HepG2 (cell line): Measurements from ENCODE around the gene UGT1A8. TPM values are rescaled to one million over a fixed set of nuclear protein-coding genes. Genes with fewer than 3 reads are reported as not detected.

Experiments used
- ATAC-seq: fragments of 200-7000 bp; cut with Tn5 transposase; 3 replicates; pipeline ENCODE4 v1.9.1; 2020; ENCODE audit warnings: mild to moderate bottlenecking, moderate library complexity
- BruUV-seq: library from RNA; stranded (reverse); fragments of 400-500 nt; replicated peaks from 2 replicates; lab custom pipeline; 2021; lab: Mats Ljungman, UMichigan
- CTCF ChIA-PET: fragments of 300-600 bp; formaldehyde crosslinking; extraction: SDS; loops from one replicate; lab custom pipeline; 2021; ENCODE audit warnings: low total read pairs, inconsistent platforms, low intra/inter-chr PET ratio; lab: Yijun Ruan, JAX
- POLR2A ChIA-PET: fragments of 350-600 bp; sonication (Branson Sonifier 250); formaldehyde crosslinking; loops from one replicate; lab custom pipeline; 2020; ENCODE audit warnings: antibody characterized with exemption, inconsistent platforms; lab: Yijun Ruan, JAX
- DNase-seq: peaks from one replicate; pipeline ENCODE4 v3.0.0-alpha.2; 2015; ENCODE audit warnings: low spot score
- FAIRE-seq: peaks from 3 replicates; lab custom pipeline; 2011; peaks lifted over from hg19 to GRCh38; lab: Jason Lieb, UNC
- H2AFZ ChIP-seq: one replicate; pipeline ENCODE4 v1.6.1; 2011; ENCODE audit warnings: low read length, inconsistent platforms
- H3K27ac ChIP-seq: fragments of 300-600 bp; 3 replicates; pipeline ENCODE4 v1.8.0; 2011; ENCODE audit warnings: mixed run types, mild to moderate bottlenecking, mixed read lengths, low read length, inconsistent platforms; ENCODE audit not compliant: insufficient read depth; ENCODE audit errors: extremely low read length
- H3K27me3 ChIP-seq, 2 experiments: fragments of 200-600 bp in 1 of 2; 2 replicates in 1 of 2; 3 replicates in 1 of 2; pipeline versions ENCODE4 v1.6.0 to v1.8.0; 2011; ENCODE audit warnings: low read length in 2 of 2, mild to moderate bottlenecking in 2 of 2, moderate library complexity in 2 of 2, inconsistent platforms in 1 of 2; ENCODE audit not compliant: insufficient read depth in 2 of 2, control insufficient read depth in 1 of 2
- H3K36me3 ChIP-seq, 2 experiments: fragments of 200-600 bp in 1 of 2; replicated peaks in 1 of 2; 2 replicates in 1 of 2; 3 replicates in 1 of 2; pipeline versions ENCODE4 v1.5.1 to v1.8.0; 2011; ENCODE audit warnings: low read length in 2 of 2, inconsistent platforms in 1 of 2; ENCODE audit not compliant: insufficient read depth in 2 of 2, control insufficient read depth in 1 of 2
- H3K4me1 ChIP-seq: 2 replicates; pipeline ENCODE4 v1.5.1; 2012; ENCODE audit warnings: low read length, inconsistent platforms; ENCODE audit not compliant: insufficient read depth
- H3K4me2 ChIP-seq: 2 replicates; pipeline ENCODE4 v1.6.0; 2011; ENCODE audit warnings: low read depth, low read length, inconsistent platforms
- H3K4me3 ChIP-seq, 3 experiments: fragments of 200-600 bp in 1 of 3; sonication (generic), shearing (Covaris generic) in 1 of 3; replicated peaks in 1 of 3; 2 replicates each; pipeline ENCODE4 v1.5.1; 2011 to 2016; ENCODE audit warnings: low read length in 3 of 3, inconsistent platforms in 2 of 3, low read depth in 2 of 3, mild to moderate bottlenecking in 2 of 3, control low read depth in 1 of 3, mixed read lengths in 1 of 3; ENCODE audit not compliant: insufficient read depth in 1 of 3
- H3K79me2 ChIP-seq: one replicate; pipeline ENCODE4 v1.6.1; 2011; ENCODE audit warnings: low read length, inconsistent platforms; ENCODE audit not compliant: insufficient read depth
- H3K9ac ChIP-seq: 2 replicates; pipeline ENCODE4 v1.6.0; 2011; ENCODE audit warnings: mild to moderate bottlenecking, low read depth, low read length, inconsistent platforms; ENCODE audit not compliant: insufficient read depth
- H3K9me3 ChIP-seq: 2 replicates; pipeline ENCODE4 v1.5.1; 2012; ENCODE audit warnings: mild to moderate bottlenecking, low read length
- H4K20me1 ChIP-seq: 2 replicates; pipeline ENCODE4 v1.6.0; 2011; ENCODE audit warnings: inconsistent platforms, mild to moderate bottlenecking, low read length, moderate library complexity; ENCODE audit not compliant: insufficient read depth
- CENPT ChIP-seq: sonication (generic); formaldehyde crosslinking; IDR thresholded peaks from 2 replicates; pipeline ENCODE4 v1.8.0; 2022; ENCODE audit warnings: low read depth, mild to moderate bottlenecking, moderate library complexity, missing genetic modification reagents
- GLI4 ChIP-seq: sonication (generic); formaldehyde crosslinking; IDR thresholded peaks from 2 replicates; pipeline ENCODE4 v1.5.1; 2020; ENCODE audit warnings: missing genetic modification reagents, mild to moderate bottlenecking, moderate library complexity, borderline replicate concordance
- SRSF4 ChIP-seq: fragments of 200-400 bp; formaldehyde crosslinking; IDR thresholded peaks from one replicate; pipeline ENCODE4 v1.6.1; 2018; ENCODE audit warnings: mild to moderate bottlenecking, low read depth, low read length, moderate library complexity; ENCODE audit not compliant: poor library complexity, severe bottlenecking
- STAT5B ChIP-seq: sonication (generic); formaldehyde crosslinking; IDR thresholded peaks from 2 replicates; pipeline ENCODE4 v1.4.0; 2020; ENCODE audit warnings: missing genetic modification reagents
- TCF7 ChIP-seq: sonication (generic); IDR thresholded peaks from 2 replicates; pipeline ENCODE4 v1.6.1; 2016; ENCODE audit warnings: antibody characterized with exemption, low read depth
- TIGD3 ChIP-seq: sonication (generic); formaldehyde crosslinking; IDR thresholded peaks from 2 replicates; pipeline ENCODE4 v1.5.1; 2020; ENCODE audit warnings: mild to moderate bottlenecking, missing genetic modification reagents, borderline replicate concordance
- ZMYM3 ChIP-seq: sonication (generic); formaldehyde crosslinking; IDR thresholded peaks from 2 replicates; pipeline ENCODE4 v1.5.1; 2020; ENCODE audit warnings: mild to moderate bottlenecking, missing genetic modification reagents
- ZNF225 ChIP-seq: sonication (generic); formaldehyde crosslinking; IDR thresholded peaks from 2 replicates; pipeline ENCODE4 v1.4.0; 2020; ENCODE audit warnings: mild to moderate bottlenecking, missing genetic modification reagents
- ZNF329 ChIP-seq: sonication (generic); formaldehyde crosslinking; IDR thresholded peaks from 2 replicates; pipeline ENCODE4 v1.9.0; 2021; ENCODE audit warnings: low read depth, mild to moderate bottlenecking, missing genetic modification reagents
- ZNF841 ChIP-seq: sonication (generic); formaldehyde crosslinking; IDR thresholded peaks from 2 replicates; pipeline ENCODE4 v1.8.1; 2023; ENCODE audit warnings: missing genetic modification reagents, borderline replicate concordance
- ZZZ3 ChIP-seq: sonication (generic); formaldehyde crosslinking; IDR thresholded peaks from 2 replicates; pipeline ENCODE4 v1.4.0; 2020; ENCODE audit warnings: missing genetic modification reagents, mild to moderate bottlenecking, borderline replicate concordance
- WGBS: methylation state at CpG from one replicate; pipeline ENCODE4 v1.1.6; 2017; ENCODE audit warnings: low lambda C conversion rate; 5-methylcytosine and 5-hydroxymethylcytosine counted together
- in situ Hi-C: cut with HindIII; loops from 2 replicates; pipeline ENCODE4 v1.10.0; 2017; ENCODE audit warnings: low pct_unique_long_range_greater_than_20kb; ENCODE audit not compliant: extremely low pct_ligation_motif_present
- intact Hi-C: fragments of 100-400 bp; cut with micrococcal nuclease; formaldehyde crosslinking; loops from one replicate; pipeline ENCODE4 v1.10.0; 2022; ENCODE audit not compliant: unreplicated experiment
- polyA plus RNA-seq, 8 experiments: library from polyadenylated mRNA; depleted of rRNA in 3 of 8; stranded (reverse) in 7 of 8; unstranded in 1 of 8; fragments of >200 nt; fragmentation: Illumina TruSeq in 4 of 8; extraction: Trizol in 4 of 8; gene quantifications; 2 replicates each; pipeline versions ENCODE4 v1.2.1 to v1.2.3, GENCODE V29; 2011 to 2016; ENCODE audit warnings: low read depth in 4 of 8, missing spikeins in 1 of 8, mixed read lengths in 1 of 8; ENCODE audit not compliant: insufficient read depth in 1 of 8
- total RNA-seq, 5 experiments: library from RNA; depleted of rRNA; stranded (reverse); fragments of >200 nt; fragmentation: Illumina TruSeq; extraction: Trizol; gene quantifications; 2 replicates each; pipeline ENCODE4 v1.2.3, GENCODE V29; 2016; ENCODE audit warnings: low read depth in 1 of 5
- TF ChIP-seq, protein P1 (sequence below): sonication (generic); formaldehyde crosslinking; IDR thresholded peaks from 2 replicates; pipeline ENCODE4 v1.4.0; 2020; ENCODE audit warnings: mild to moderate bottlenecking, missing genetic modification reagents, borderline replicate concordance
- TF ChIP-seq, protein P2 (sequence below), 2 experiments: sonication (generic) in 1 of 2; formaldehyde crosslinking in 1 of 2; IDR thresholded peaks; 2 replicates each; pipeline versions ENCODE4 v1.4.0 to v1.6.1; 2016 to 2020; ENCODE audit warnings: borderline replicate concordance in 1 of 2, low read depth in 1 of 2, mild to moderate bottlenecking in 1 of 2, missing genetic modification reagents in 1 of 2
- TF ChIP-seq, protein P3 (sequence below): sonication (generic); formaldehyde crosslinking; IDR thresholded peaks from 2 replicates; pipeline ENCODE4 v1.8.0; 2023; ENCODE audit warnings: mild to moderate bottlenecking, missing genetic modification reagents

Gene UGT1A8
- total and polyA plus RNA-seq, 2 of the 13 experiments (the other 11 are each of a cell fraction or from before 2014, with no cell fraction given), result not detected

GRCh38 chr2:233791883-233792329, 174.5 kb downstream of the UGT1A8 start (continued):
- TF ChIP-seq CENPT, result no peak

GRCh38 chr2:233792720-233793119, 175.3 kb downstream of the UGT1A8 start:
- no peaks in the 10 kb centered on the region for H3K36me3 ChIP-seq
- no peak overlapping the region for H3K4me3 ChIP-seq
- H3K27me3 ChIP-seq, result peaks cover 7 to 44% of the 10 kb centered on the region in 2 experiments; a peak in 3 of 5 replicates
- peaks cover 14% of the 10 kb centered on the region; the same call in 1 of the 2 replicates for H3K4me1 ChIP-seq
- no peak overlapping the region for H3K9ac ChIP-seq
- FAIRE-seq (no peak), ATAC-seq (no peak), DNase-seq (no peak)
- no peaks in the 10 kb centered on the region for H3K79me2 ChIP-seq
- H3K9me3 ChIP-seq, result no peaks in the 10 kb centered on the region
- H2AFZ ChIP-seq, result no peak overlapping the region
- POLR2A ChIA-PET, result no interaction called here
- H4K20me1 ChIP-seq, result no peaks in the 10 kb centered on the region
- H3K27ac ChIP-seq, result no peak overlapping the region
- WGBS, result 76% methylated on average over 7 of the region's 7 CpGs
- in situ Hi-C loops, result no loop called here
- CTCF ChIA-PET, result no interaction called here
- no peak overlapping the region for H3K4me2 ChIP-seq
- BruUV-seq, result no TSS peak
- intact Hi-C loops, result no loop called here
- TF ChIP-seq TIGD3 (no peak), ZNF329 (CRISPR knock-in tag) (peak; percentile 98), ZZZ3 (CRISPR knock-in tag) (no peak), GLI4 (CRISPR knock-in tag) (no peak), ZNF841 (CRISPR knock-in tag) (no peak), TCF7 (no peak), ZNF225 (CRISPR knock-in tag) (no peak), STAT5B (CRISPR knock-in tag) (no peak), SRSF4 (no peak), ZMYM3 (CRISPR knock-in tag) (0 out of 2 replicates have a peak, but pooled peaks have one; percentile 10)
- TF ChIP-seq, protein P1, sequence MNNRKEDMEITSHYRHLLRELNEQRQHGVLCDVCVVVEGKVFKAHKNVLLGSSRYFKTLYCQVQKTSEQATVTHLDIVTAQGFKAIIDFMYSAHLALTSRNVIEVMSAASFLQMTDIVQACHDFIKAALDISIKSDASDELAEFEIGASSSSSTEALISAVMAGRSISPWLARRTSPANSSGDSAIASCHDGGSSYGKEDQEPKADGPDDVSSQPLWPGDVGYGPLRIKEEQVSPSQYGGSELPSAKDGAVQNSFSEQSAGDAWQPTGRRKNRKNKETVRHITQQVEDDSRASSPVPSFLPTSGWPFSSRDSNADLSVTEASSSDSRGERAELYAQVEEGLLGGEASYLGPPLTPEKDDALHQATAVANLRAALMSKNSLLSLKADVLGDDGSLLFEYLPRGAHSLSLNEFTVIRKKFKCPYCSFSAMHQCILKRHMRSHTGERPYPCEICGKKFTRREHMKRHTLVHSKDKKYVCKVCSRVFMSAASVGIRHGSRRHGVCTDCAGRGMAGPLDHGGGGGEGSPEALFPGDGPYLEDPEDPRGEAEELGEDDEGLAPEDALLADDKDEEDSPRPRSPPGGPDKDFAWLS, result no peak
- TF ChIP-seq, protein P2, sequence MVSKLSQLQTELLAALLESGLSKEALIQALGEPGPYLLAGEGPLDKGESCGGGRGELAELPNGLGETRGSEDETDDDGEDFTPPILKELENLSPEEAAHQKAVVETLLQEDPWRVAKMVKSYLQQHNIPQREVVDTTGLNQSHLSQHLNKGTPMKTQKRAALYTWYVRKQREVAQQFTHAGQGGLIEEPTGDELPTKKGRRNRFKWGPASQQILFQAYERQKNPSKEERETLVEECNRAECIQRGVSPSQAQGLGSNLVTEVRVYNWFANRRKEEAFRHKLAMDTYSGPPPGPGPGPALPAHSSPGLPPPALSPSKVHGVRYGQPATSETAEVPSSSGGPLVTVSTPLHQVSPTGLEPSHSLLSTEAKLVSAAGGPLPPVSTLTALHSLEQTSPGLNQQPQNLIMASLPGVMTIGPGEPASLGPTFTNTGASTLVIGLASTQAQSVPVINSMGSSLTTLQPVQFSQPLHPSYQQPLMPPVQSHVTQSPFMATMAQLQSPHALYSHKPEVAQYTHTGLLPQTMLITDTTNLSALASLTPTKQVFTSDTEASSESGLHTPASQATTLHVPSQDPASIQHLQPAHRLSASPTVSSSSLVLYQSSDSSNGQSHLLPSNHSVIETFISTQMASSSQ (IDR thresholded peaks at IDR 0.05; ENCODE audit: low read depth), result no peak
- TF ChIP-seq, protein P2 (CRISPR knock-in tag; IDR thresholded peaks at IDR 0.05; ENCODE audit: borderline replicate concordance), result no peak
- TF ChIP-seq, protein P3, sequence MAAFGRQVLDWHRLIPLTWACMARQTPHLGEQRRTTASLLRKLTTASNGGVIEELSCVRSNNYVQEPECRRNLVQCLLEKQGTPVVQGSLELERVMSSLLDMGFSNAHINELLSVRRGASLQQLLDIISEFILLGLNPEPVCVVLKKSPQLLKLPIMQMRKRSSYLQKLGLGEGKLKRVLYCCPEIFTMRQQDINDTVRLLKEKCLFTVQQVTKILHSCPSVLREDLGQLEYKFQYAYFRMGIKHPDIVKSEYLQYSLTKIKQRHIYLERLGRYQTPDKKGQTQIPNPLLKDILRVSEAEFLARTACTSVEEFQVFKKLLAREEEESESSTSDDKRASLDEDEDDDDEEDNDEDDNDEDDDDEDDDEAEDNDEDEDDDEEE, result no peak
